ENCODE data around the gene LRRC8D.
"Not testable (repeated sequence)": the region's sequence is repeated elsewhere in the genome, so short reads cannot be mapped to it uniquely, and the experiment has no call there.

LRRC8D gene

GRCh38 chr1:89913353-89914095, 92.7 kb downstream of the LRRC8D start:
- no peak for DNase-seq (ENCODE audit: low spot score)

- no peak for DNase-seq (ENCODE audit: low spot score)
Observed at GRCh38 chr1:89917353-89917752, 96.5 kb downstream of the LRRC8D start.

- no peak for DNase-seq (ENCODE audit: low spot score)
Observed at GRCh38 chr1:89918127-89918793, 97.4 kb downstream of the LRRC8D start.

GRCh38 chr1:89918794-89919155, 97.9 kb downstream of the LRRC8D start:
- DNase-seq (ENCODE audit: low spot score), result no peak

- no peak for DNase-seq (ENCODE audit: low spot score)
Observed at GRCh38 chr1:89919174-89919573, 98.3 kb downstream of the LRRC8D start.

GRCh38 chr1:89922911-89923310, 102.1 kb downstream of the LRRC8D start:
- DNase-seq (ENCODE audit: low spot score), result no peak

- no peak for DNase-seq (ENCODE audit: low spot score)
Observed at GRCh38 chr1:89923517-89923916, 102.7 kb downstream of the LRRC8D start.

- not testable (repeated sequence) for DNase-seq (ENCODE audit: low spot score)
Observed at GRCh38 chr1:89924075-89924474, 103.2 kb downstream of the LRRC8D start.

- no peak for DNase-seq (ENCODE audit: low spot score)
Observed at GRCh38 chr1:89927049-89927448, 106.2 kb downstream of the LRRC8D start.

GRCh38 chr1:89927478-89927877, 106.6 kb downstream of the LRRC8D start:
- no peak for DNase-seq (ENCODE audit: low spot score)

GRCh38 chr1:89928506-89928905, 107.7 kb downstream of the LRRC8D start:
- no peak for DNase-seq (ENCODE audit: low spot score)

GRCh38 chr1:89929467-89930063, 108.7 kb downstream of the LRRC8D start:
- no peak for DNase-seq (ENCODE audit: low spot score)

GRCh38 chr1:89930579-89930978, 109.7 kb downstream of the LRRC8D start:
- DNase-seq (ENCODE audit: low spot score), result no peak

- no peak for DNase-seq (ENCODE audit: low spot score)
Observed at GRCh38 chr1:89931964-89932363, 111.1 kb downstream of the LRRC8D start.

GRCh38 chr1:89932598-89933364, 111.9 kb downstream of the LRRC8D start:
- no peak for DNase-seq (ENCODE audit: low spot score)

- DNase-seq (ENCODE audit: low spot score), result no peak
Observed at GRCh38 chr1:89934461-89934860, 113.6 kb downstream of the LRRC8D start.

GRCh38 chr1:89935235-89935634, 114.4 kb downstream of the LRRC8D start:
- DNase-seq (ENCODE audit: low spot score), result no peak

- no peak for DNase-seq (ENCODE audit: low spot score)
Observed at GRCh38 chr1:89936694-89937093, 115.9 kb downstream of the LRRC8D start.

- DNase-seq (ENCODE audit: low spot score), result no peak
Observed at GRCh38 chr1:89938171-89939055, 117.6 kb downstream of the LRRC8D start.

GRCh38 chr1:89939059-89939570, 118.3 kb downstream of the LRRC8D start:
- DNase-seq (ENCODE audit: low spot score), result no peak

GRCh38 chr1:89939693-89940438, 119.0 kb downstream of the LRRC8D start:
- DNase-seq (ENCODE audit: low spot score), result no peak

All from NAMALWA (cell line).